Activated CD8-positive, alpha-beta memory T cell treated with anti-CD3 and anti-CD28 coated beads, Interleukin-2, amount 10 ng/mL, durations not matched to agents 7 days and 5 days (primary cell): ENCODE results near the gene FANCD2. TPM values are rescaled to one million over a fixed set of nuclear protein-coding genes. Genes with fewer than 3 reads are reported as not detected.

Source experiments
- ATAC-seq: fragments of 150-1000 bp; cut with Tn5 transposase; one replicate; pipeline ENCODE4 v1.10.0; 2021; ENCODE audit warnings: moderate library complexity
- CTCF ChIA-PET: fragments of 350-600 bp; sonication (Branson Sonifier 250); formaldehyde crosslinking; loops from one replicate; lab custom pipeline; 2021; ENCODE audit warnings: antibody characterized with exemption; lab: Charles Lee
- DNase-seq: peaks from one replicate; pipeline ENCODE4 v3.0.0-alpha.2; 2020
- H3K27ac Mint-ChIP-seq: one replicate; pipeline ENCODE4 v1.8.0; 2021; ENCODE audit warnings: mild to moderate bottlenecking, mixed read lengths
- H3K27me3 Mint-ChIP-seq: one replicate; pipeline ENCODE4 v1.8.0; 2021; ENCODE audit warnings: mixed read lengths
- H3K36me3 Mint-ChIP-seq: one replicate; pipeline ENCODE4 v1.8.0; 2021; ENCODE audit warnings: mild to moderate bottlenecking, mixed read lengths
- H3K4me1 Mint-ChIP-seq: one replicate; pipeline ENCODE4 v1.8.0; 2021; ENCODE audit warnings: mixed read lengths
- H3K4me3 Mint-ChIP-seq: one replicate; pipeline ENCODE4 v1.8.0; 2021; ENCODE audit warnings: mild to moderate bottlenecking, moderate library complexity, mixed read lengths
- H3K9me3 Mint-ChIP-seq: one replicate; pipeline ENCODE4 v1.8.0; 2022; ENCODE audit warnings: low read depth, mixed read lengths
- total RNA-seq, 2 experiments: library from RNA; stranded (reverse); gene quantifications; one replicate each; pipeline ENCODE4 v1.2.3, GENCODE V29; 2021

The FANCD2 gene
- total RNA-seq: 100 to 1,000 TPM in 1 of 2 experiments, 10 to 100 TPM in 1; 75.1 to 109 TPM

DNA sequence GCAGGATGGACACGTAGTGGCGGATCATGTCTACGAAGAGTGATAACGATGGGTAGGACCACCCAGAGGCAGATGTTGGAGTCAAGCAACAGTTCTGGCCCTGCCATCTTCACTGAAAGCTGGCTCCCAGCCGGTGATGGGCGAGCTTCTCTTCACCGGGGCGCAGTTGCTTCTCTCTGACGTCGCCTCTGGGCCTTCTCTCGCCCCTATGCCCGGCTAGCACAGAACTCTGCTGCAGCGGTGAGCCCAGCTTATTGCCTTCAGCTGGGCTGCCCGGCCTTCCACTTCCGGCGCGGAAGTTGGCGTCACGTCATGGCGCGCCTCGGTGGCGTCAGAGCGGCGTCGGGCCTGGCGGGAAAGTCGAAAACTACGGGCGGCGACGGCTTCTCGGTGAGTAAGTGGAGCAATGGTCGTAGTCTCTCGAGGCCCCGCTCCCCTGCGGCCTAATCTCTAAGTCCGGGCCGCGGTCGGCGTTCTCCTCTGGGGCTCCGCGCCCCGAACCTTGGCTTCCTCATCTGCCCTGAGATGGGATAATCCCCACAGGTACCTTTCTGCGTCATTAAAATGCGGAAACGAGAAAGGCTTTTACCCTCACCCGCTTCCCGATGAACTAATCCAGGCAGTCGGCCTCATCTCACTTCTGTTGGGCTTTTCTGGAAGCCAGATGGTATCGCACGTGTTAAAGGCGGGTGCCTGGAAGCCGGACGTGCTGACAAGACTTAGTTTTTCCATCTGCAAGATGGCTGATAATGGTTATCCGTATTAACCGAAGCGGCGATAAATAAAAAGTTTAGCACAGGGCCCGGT is at the start of gene FANCD2:
Gene FANCD2 (plus strand): TSS at position 354 of the 807 bp plus-strand sequence. CDS start 2,221 bp downstream, outside the sequence.
- Mint-ChIP-seq H3K4me3 (peak within 1 kb of the TSS; percentile 97), H3K27ac (peak within 1 kb of the TSS; percentile 99), H3K4me1 (peaks cover 41% of the 10 kb centered on the region), H3K36me3 (peaks cover 26% of the 10 kb centered on the region), H3K9me3 (no peaks in the 10 kb centered on the region), H3K27me3 (no peaks in the 10 kb centered on the region)
- DNase-seq (peak; percentile 94), ATAC-seq (peak; percentile 94)
- CTCF ChIA-PET: interaction anchor here (0.9 to 1.4 kb wide), 4 partner anchors 15 to 296 kb away, joined by 3 to 4 read pairs (median 3); no protein-coding TSS in a partner anchor

DNA sequence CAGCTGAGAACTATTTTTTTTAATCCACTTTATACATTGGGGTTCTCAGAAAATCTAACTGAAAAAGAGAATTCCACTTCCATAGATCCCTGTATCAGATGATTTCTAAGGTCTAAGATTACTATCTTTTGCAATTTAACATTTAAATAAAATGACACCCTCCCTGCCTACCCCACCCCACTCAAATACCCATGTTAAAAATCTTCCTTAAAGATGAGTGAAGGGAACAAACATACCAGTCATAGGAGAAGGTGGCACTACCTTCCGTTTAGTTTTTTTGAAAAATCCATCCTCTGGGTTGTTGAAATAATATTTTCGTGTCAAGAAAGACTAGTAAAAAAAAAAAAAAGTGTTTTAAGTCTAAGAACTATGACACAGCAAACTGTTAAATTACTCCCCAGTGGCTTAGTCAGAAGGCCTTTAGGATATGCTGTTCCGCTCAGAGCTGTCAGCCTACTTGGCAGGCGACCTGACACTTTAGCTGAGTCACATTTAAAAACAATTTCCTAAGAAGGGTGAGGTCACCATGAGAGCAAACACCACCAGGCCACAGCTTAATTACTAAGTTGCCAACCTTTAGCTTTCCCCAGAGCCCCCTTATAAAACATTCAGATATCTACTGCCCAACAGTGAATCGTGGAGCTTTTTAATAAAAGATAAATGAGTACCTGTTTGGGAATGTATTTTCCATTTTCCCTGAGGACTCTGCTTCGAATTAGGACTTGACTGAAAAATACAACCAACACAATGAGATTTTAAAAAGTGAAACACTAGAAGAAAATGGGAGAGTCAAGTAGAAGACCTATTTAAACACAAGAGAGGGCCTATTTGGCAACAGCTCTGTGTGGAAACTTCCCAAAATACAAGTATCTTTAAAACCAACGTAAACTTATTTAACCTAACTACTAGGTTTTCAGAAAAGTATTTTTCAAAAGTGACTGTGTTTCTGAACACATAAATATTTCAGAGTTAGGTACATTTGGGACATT is 49.2 kb upstream of the FANCD2 start:
- Mint-ChIP-seq H3K36me3 (peaks cover 31% of the 10 kb centered on the region), H3K27ac (peak overlapping the region; percentile 77), H3K27me3 (no peaks in the 10 kb centered on the region), H3K4me3 (no peak overlapping the region), H3K9me3 (no peaks in the 10 kb centered on the region), H3K4me1 (peaks cover 21% of the 10 kb centered on the region)
- CTCF ChIA-PET: interaction anchor here (0.6 to 2.8 kb wide), 5 partner anchors 10 to 345 kb away, joined by 3 to 12 read pairs (median 3); partner anchors contain the start of genes EMC3 and FANCD2
- peak; percentile 56 for DNase-seq
- ATAC-seq: peak; percentile 90

DNA sequence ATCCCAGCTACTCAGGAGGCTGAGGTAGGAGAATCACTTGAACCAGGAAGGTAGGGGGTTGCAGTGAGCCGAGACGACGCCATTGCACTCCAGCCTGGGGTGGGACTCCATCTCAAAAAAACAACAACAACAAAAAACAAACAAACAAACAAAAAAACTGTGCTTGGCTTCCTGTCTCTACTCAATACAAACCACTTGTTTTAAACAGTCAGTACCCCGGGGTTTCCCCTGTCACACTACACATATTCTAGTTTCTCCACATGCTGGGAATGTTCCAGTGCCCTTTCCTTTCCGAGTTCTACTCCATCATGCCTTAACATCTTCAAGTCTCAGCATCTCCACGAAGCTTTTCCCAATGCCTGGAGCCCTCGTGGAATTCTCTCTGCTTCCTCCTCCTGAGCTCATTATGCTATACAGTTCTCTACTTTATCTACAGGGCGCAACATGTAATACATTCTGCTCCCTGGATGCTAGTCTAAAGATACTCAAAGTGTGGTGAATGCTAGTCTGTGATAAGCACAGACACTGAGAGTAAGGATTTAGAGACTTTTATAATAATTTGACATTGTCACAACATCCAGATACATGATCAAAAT is 47.4 kb upstream of the FANCD2 start:
- H3K36me3 Mint-ChIP-seq: peaks cover 30% of the 10 kb centered on the region
- H3K4me1 Mint-ChIP-seq: peaks cover 29% of the 10 kb centered on the region
- CTCF ChIA-PET: interaction anchor here (1.2 to 2.8 kb wide), 2 partner anchors 8 to 47 kb away, joined by 3 to 12 read pairs; partner anchors contain the start of genes EMC3 and FANCD2
- H3K27me3 Mint-ChIP-seq: no peaks in the 10 kb centered on the region
- no peaks in the 10 kb centered on the region for H3K9me3 Mint-ChIP-seq
- DNase-seq: no peak
- H3K4me3 Mint-ChIP-seq: no peak overlapping the region
- no peak for ATAC-seq
- peak overlapping the region; percentile 18 for H3K27ac Mint-ChIP-seq

GRCh38 chr3:9980251-9980650 is 46.0 kb upstream of the FANCD2 start:
- no peaks in the 10 kb centered on the region for H3K27me3 Mint-ChIP-seq
- peaks cover 35% of the 10 kb centered on the region for H3K4me1 Mint-ChIP-seq
- no peaks in the 10 kb centered on the region for H3K9me3 Mint-ChIP-seq
- H3K4me3 Mint-ChIP-seq: no peak overlapping the region
- CTCF ChIA-PET: interaction anchor here (1.0 kb wide), 1 partner anchor 12 kb away, joined by 3 read pairs; no protein-coding TSS in a partner anchor
- DNase-seq: no peak
- no peak for ATAC-seq
- H3K27ac Mint-ChIP-seq: no peak overlapping the region
- peaks cover 24% of the 10 kb centered on the region for H3K36me3 Mint-ChIP-seq

GRCh38 chr3:9986230-9986725 is 40.0 kb upstream of the FANCD2 start:
- no peak for DNase-seq
- H3K4me1 Mint-ChIP-seq: peaks cover 43% of the 10 kb centered on the region
- ATAC-seq: peak; percentile 61
- CTCF ChIA-PET: interaction anchor here (1.0 to 2.9 kb wide), 8 partner anchors 9 to 336 kb away, joined by 3 to 26 read pairs (median 4); partner anchors contain the start of genes CAMK1 and CRELD1
- peak overlapping the region; percentile 91 for H3K4me3 Mint-ChIP-seq
- peak overlapping the region; percentile 94 for H3K27ac Mint-ChIP-seq
- no peaks in the 10 kb centered on the region for H3K27me3 Mint-ChIP-seq
- H3K36me3 Mint-ChIP-seq: peaks cover 11% of the 10 kb centered on the region
- H3K9me3 Mint-ChIP-seq: no peaks in the 10 kb centered on the region

DNA sequence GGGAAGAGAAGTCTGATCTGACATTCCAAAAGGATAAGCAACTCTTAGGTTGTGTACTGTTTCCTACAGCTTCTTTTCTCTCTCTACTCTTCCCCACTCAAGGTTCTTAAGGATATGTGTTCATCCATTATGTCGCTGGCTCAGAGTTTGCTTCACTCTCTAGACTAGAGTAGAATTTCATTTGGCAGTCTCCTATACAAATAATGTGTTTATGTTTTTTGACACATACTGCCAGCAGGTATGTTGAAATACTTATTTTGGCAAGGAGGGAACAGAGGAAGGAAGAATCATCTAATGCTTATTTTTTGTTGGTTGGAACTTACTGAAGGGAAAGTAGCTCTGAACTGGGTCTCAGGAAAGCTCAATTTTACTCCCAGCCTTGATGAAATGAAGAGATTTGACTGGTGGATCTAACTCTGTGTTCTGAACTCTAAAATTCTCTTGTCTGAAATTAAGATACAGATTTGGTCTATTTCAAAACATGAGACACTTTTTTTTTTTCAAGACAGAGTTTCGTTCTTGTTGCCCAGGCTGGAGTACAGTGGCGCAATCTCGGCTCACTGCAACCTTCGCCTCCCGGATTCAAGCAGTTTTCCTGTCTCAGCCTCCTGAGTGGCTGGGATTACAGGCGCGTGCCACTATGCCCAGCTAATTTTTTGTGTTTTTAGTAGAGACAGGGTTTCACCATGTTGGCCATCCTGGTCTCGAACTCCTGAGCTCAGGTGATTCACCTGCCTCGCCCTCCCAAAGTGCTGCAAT is 32.0 kb upstream of the FANCD2 start:
- peaks cover 22% of the 10 kb centered on the region for H3K36me3 Mint-ChIP-seq

DNA sequence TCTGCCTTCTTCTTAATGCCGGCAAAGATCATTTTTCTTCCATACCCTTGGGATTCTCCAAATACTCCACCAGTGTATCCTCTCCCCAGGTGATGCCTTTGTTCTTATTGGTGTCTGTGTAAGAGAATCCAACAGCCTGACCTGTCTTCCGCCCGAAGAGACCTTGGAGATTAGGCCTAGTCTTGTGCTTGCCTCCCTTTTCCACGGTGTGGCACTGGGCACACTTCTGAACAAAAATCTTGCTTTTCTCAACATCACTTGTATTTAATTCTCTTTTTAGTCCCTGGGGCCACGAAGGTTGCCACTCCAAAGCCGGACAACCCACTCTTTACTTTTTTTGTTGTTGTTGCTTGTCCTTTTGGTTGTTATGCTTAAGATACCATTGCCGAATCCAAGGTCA is 25.6 kb upstream of the FANCD2 start:
- DNase-seq (no peak), ATAC-seq (no peak)
- peaks cover 47% of the 10 kb centered on the region for H3K36me3 Mint-ChIP-seq
- CTCF ChIA-PET: no interaction called here
- no peak overlapping the region for H3K27ac Mint-ChIP-seq
- H3K4me3 Mint-ChIP-seq: no peak overlapping the region
- H3K4me1 Mint-ChIP-seq: peaks cover 8% of the 10 kb centered on the region
- no peaks in the 10 kb centered on the region for H3K27me3 Mint-ChIP-seq
- H3K9me3 Mint-ChIP-seq: no peaks in the 10 kb centered on the region

More for the DNA sequence above, 32.0 kb upstream of the FANCD2 start:
- Mint-ChIP-seq H3K27ac (no peak overlapping the region), H3K4me3 (no peak overlapping the region), H3K27me3 (no peaks in the 10 kb centered on the region), H3K4me1 (peaks cover 5% of the 10 kb centered on the region), H3K9me3 (no peaks in the 10 kb centered on the region)
- CTCF ChIA-PET: no interaction called here
- no peak for DNase-seq
- ATAC-seq: no peak

DNA sequence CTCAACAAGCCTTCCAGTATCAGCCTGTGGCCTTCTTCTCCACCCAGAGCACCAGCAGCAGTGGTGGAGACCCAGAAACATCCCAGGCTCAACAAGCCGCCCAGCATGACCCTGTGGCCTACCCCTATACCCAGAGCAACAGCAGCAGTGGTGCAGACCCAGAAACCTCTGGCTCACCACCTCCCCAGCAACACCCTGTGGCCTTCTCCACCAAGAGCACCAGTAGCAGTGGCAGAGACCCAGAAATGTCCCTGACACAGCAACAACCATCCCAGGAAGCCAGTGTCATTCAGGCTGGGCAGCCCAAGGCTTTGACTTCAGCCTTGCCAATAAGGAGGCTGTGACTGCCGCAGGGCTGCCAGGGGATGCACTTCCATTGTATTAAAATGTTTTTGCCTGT is 23.3 kb upstream of the FANCD2 start:
- DNase-seq (no peak), ATAC-seq (no peak)
- H3K27ac Mint-ChIP-seq: no peak overlapping the region
- peaks cover 8% of the 10 kb centered on the region for H3K4me1 Mint-ChIP-seq
- H3K9me3 Mint-ChIP-seq: no peaks in the 10 kb centered on the region
- no peaks in the 10 kb centered on the region for H3K27me3 Mint-ChIP-seq
- H3K36me3 Mint-ChIP-seq: peaks cover 37% of the 10 kb centered on the region
- no peak overlapping the region for H3K4me3 Mint-ChIP-seq
- CTCF ChIA-PET: no interaction called here

- H3K4me3 Mint-ChIP-seq: no peak overlapping the region
- H3K36me3 Mint-ChIP-seq: peaks cover 29% of the 10 kb centered on the region
- ATAC-seq (no peak), DNase-seq (no peak)
- H3K4me1 Mint-ChIP-seq: peaks cover 17% of the 10 kb centered on the region
- no peak overlapping the region for H3K27ac Mint-ChIP-seq
- no peaks in the 10 kb centered on the region for H3K9me3 Mint-ChIP-seq
- CTCF ChIA-PET: no interaction called here
- H3K27me3 Mint-ChIP-seq: no peaks in the 10 kb centered on the region
Observed at GRCh38 chr3:10004506-10004905, 21.7 kb upstream of the FANCD2 start.

GRCh38 chr3:10004960-10005564 is 21.2 kb upstream of the FANCD2 start:
- DNase-seq (no peak), ATAC-seq (no peak)
- Mint-ChIP-seq H3K27me3 (no peaks in the 10 kb centered on the region), H3K27ac (no peak overlapping the region), H3K4me3 (no peak overlapping the region), H3K36me3 (peaks cover 25% of the 10 kb centered on the region), H3K9me3 (no peaks in the 10 kb centered on the region), H3K4me1 (peaks cover 19% of the 10 kb centered on the region)
- CTCF ChIA-PET: no interaction called here

DNA sequence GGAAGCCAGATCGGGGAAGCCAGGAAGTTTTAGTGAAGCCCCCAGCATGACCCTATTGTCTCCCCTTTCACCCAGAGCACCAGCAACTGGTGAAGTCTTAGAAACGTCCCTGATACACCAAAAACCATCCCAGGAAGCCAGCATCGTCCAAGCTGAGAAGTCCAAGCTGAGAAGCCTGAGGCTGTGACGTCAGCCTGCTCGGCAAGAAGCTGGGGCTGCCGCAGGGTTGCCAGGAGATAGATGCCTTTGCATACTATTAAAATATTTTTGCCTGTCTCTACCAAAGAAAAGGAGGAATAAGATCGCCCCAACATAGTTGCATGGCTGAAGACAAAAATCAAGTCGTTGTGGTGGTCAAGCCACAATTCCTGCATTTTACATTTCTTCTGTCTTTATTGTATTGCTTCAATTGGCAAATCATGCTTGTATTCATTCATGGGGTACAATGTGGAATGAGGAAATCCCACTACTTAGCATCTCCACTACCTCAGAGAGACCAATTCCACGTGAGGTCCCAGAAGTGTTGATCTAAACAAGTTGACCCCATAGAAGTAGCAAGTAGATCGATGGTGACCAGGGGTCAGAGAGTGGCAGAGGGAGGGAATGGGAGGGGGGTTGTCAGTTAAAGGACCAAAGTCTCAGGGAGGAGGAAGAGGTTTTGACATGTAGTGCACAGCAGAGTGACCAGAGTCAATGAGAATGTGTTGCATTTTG is 20.0 kb upstream of the FANCD2 start:
- no peak for ATAC-seq
- H3K36me3 Mint-ChIP-seq: peaks cover 17% of the 10 kb centered on the region
- no peaks in the 10 kb centered on the region for H3K27me3 Mint-ChIP-seq
- H3K4me1 Mint-ChIP-seq: peaks cover 25% of the 10 kb centered on the region
- no peak overlapping the region for H3K4me3 Mint-ChIP-seq
- DNase-seq: no peak
- CTCF ChIA-PET: interaction anchor here (0.5 kb wide), 1 partner anchor 215 kb away, joined by 3 read pairs; no protein-coding TSS in a partner anchor
- no peaks in the 10 kb centered on the region for H3K9me3 Mint-ChIP-seq
- H3K27ac Mint-ChIP-seq: no peak overlapping the region
